Left lung (tissue), 10 donors: ENCODE measurements around the gene UBE2K. TPM values are rescaled to one million over a fixed set of nuclear protein-coding genes. Genes with fewer than 3 reads are reported as not detected.
A peak's percentile ranks its signal among the peaks of the same experiment; 100 is the strongest.

Source experiments
- ATAC-seq: fragments of 200-7000 bp; cut with Tn5 transposase; one replicate; pipeline ENCODE4 v1.9.1; 2020; ENCODE audit warnings: moderate library complexity
- DNase-seq, 4 donors: peaks; one replicate each; pipeline ENCODE4 v3.0.0-alpha.2; 2013 to 2020
- H3K27ac ChIP-seq, 2 donors: fragments of 200-600 bp; sonication (generic) in 1 of 2; one replicate each; pipeline versions ENCODE4 v1.5.0 to v1.8.0; 2020 to 2021
- H3K27me3 ChIP-seq, 2 donors: fragments of 200-600 bp; sonication (generic) in 1 of 2; one replicate each; pipeline versions ENCODE4 v1.5.0 to v1.8.0; 2020 to 2021
- H3K36me3 ChIP-seq, 2 donors: fragments of 200-600 bp; sonication (generic) in 1 of 2; one replicate each; pipeline versions ENCODE4 v1.5.0 to v1.8.0; 2020 to 2021
- H3K4me1 ChIP-seq, 2 donors: fragments of 200-600 bp; one replicate each; pipeline ENCODE4 v1.8.0; 2021
- H3K4me3 ChIP-seq, 2 donors: fragments of 200-600 bp; sonication (generic) in 1 of 2; one replicate each; pipeline versions ENCODE4 v1.5.0 to v1.8.0; 2020 to 2021; ENCODE audit warnings: mild to moderate bottlenecking in 1 of 2
- H3K9me3 ChIP-seq, 2 donors: fragments of 200-600 bp; sonication (generic) in 1 of 2; one replicate each; pipeline versions ENCODE4 v1.5.0 to v1.8.0; 2020 to 2021
- intact Hi-C, 2 donors: fragments of 100-400 bp; cut with DNase I; formaldehyde crosslinking; loops; one replicate each; pipeline versions ENCODE4 v1.11.2 to v1.14.2; 2022
- polyA plus RNA-seq, 6 donors: library from polyadenylated mRNA; unstranded; fragments of 120-200 nt; gene quantifications; one replicate each; pipeline ENCODE4 v1.2.1, GENCODE V29; 2013; ENCODE audit not compliant: insufficient read length in 6 of 6
- total RNA-seq, 2 donors: library from RNA; stranded (reverse); fragmentation: NEBNext Ultra II Directional; extraction: Animal tissue kit (Norgen Biotek cat#: 25700); gene quantifications; one replicate each; pipeline ENCODE4 v1.2.1, GENCODE V29; 2021
- TF ChIP-seq, protein P1 (sequence below), 2 donors: fragments of 200-600 bp; sonication (generic) in 1 of 2; IDR thresholded peaks; one replicate each; pipeline versions ENCODE4 v1.5.0 to v1.8.0; 2021; ENCODE audit warnings: antibody characterized with exemption in 2 of 2
- donor health status: DM: no; HTN: yes; CAD: no.
- donor health status: DM: no; HTN: no; CAD: no.

Gene UBE2K
- total and polyA plus RNA-seq, 8 donors, result 54.5 to 87.4 (median 75.9) TPM

DNA sequence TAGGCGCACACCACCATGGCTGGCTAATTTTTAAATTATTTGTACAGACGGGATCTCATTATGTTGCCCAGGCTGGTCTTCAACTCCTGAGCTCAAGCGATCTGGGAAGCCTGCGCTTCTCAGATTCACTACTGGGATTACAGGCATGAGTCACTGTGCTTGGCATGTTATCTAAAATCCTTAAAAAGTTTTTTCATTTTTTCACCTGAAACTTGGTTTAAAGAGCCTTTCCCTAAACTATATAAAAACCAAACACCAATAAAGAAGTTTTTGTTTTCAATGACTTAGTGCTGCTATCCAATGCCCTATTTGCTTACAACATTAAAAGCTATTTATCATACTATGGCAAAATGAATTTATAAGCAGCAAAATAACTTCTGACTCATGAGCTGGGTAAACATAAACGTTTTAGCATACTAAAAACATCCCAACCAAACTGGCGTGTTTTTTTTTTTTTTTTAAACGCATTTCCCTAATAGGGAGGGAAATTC, 127.8 kb downstream of the UBE2K start:
- Histone ChIP-seq H3K4me3 (no peak overlapping the region), H3K9me3 (no peaks in the 10 kb centered on the region), H3K4me1 (peaks cover 0 to 7% of the 10 kb centered on the region in 2 donors), H3K27me3 (no peaks in the 10 kb centered on the region), H3K27ac (peak overlapping the region; percentile 1 to 21), H3K36me3 (peaks cover 0 to 52% of the 10 kb centered on the region in 2 donors)
- TF ChIP-seq, protein P1, sequence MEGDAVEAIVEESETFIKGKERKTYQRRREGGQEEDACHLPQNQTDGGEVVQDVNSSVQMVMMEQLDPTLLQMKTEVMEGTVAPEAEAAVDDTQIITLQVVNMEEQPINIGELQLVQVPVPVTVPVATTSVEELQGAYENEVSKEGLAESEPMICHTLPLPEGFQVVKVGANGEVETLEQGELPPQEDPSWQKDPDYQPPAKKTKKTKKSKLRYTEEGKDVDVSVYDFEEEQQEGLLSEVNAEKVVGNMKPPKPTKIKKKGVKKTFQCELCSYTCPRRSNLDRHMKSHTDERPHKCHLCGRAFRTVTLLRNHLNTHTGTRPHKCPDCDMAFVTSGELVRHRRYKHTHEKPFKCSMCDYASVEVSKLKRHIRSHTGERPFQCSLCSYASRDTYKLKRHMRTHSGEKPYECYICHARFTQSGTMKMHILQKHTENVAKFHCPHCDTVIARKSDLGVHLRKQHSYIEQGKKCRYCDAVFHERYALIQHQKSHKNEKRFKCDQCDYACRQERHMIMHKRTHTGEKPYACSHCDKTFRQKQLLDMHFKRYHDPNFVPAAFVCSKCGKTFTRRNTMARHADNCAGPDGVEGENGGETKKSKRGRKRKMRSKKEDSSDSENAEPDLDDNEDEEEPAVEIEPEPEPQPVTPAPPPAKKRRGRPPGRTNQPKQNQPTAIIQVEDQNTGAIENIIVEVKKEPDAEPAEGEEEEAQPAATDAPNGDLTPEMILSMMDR (IDR thresholded peaks at IDR 0.05), result no peak
- no peak for DNase-seq
- ATAC-seq, result peak; percentile 72
- intact Hi-C loops, result no loop called here

Other genes with a start within 250 kb of the UBE2K start
- 1,000 to 10,000 TPM in 1 of 2 donors, 100 to 1,000 TPM in 1; 974 to 1,439 TPM for gene RPL9, start 239.2 kb upstream of the UBE2K start, total RNA-seq
- gene RPL9, start 239.2 kb upstream of the UBE2K start, polyA plus RNA-seq, result 1,000 to 10,000 TPM in 3 of 6 donors, 100 to 1,000 TPM in 3; 634 to 2,388 (median 1,341) TPM
- 10 to 100 TPM in 1 of 2 donors, 1 to 10 TPM in 1; 9.6 to 11.0 TPM for gene LIAS, start 239.1 kb upstream of the UBE2K start, total RNA-seq
- gene LIAS, start 239.1 kb upstream of the UBE2K start, polyA plus RNA-seq, result 10 to 100 TPM; 26.8 to 36.6 (median 30.0) TPM
- gene UGDH, start 170.7 kb upstream of the UBE2K start, total RNA-seq, result 100 to 1,000 TPM in 1 of 2 donors, 10 to 100 TPM in 1; 62.8 to 104 TPM
- gene UGDH, start 170.7 kb upstream of the UBE2K start, polyA plus RNA-seq, result 100 to 1,000 TPM in 3 of 6 donors, 10 to 100 TPM in 3; 78.6 to 108 (median 100) TPM
- gene SMIM14, start 59.3 kb upstream of the UBE2K start, total RNA-seq, result 10 to 100 TPM; 55.4 to 66.9 TPM
- gene SMIM14, start 59.3 kb upstream of the UBE2K start, polyA plus RNA-seq, result 10 to 100 TPM; 52.9 to 67.8 (median 54.8) TPM